MM.1S (cell line): Measurements from ENCODE around the gene KIAA1671.

Source experiments
- DNase-seq: peaks from one replicate; pipeline ENCODE4 v3.0.0-alpha.2; 2015
- H2AFZ ChIP-seq: fragments of 300-600 bp; sonication (generic); 2 replicates; pipeline ENCODE4 v1.6.0; 2016; ENCODE audit warnings: antibody characterized with exemption, low read length
- H3F3A ChIP-seq: fragments of 300-600 bp; sonication (generic); 2 replicates; pipeline ENCODE4 v1.6.1; 2016; ENCODE audit warnings: mild to moderate bottlenecking, antibody characterized with exemption, low read length, moderate library complexity, mixed read lengths; ENCODE audit not compliant: insufficient read depth
- H3K27ac ChIP-seq: fragments of 300-600 bp; sonication (generic); 2 replicates; pipeline ENCODE4 v1.5.1; 2016; ENCODE audit warnings: mild to moderate bottlenecking, low read length
- H3K27me3 ChIP-seq: fragments of 300-600 bp; sonication (generic); replicated peaks from 2 replicates; pipeline ENCODE4 v1.6.0; 2016; ENCODE audit warnings: low read length; ENCODE audit not compliant: insufficient read depth
- H3K36me3 ChIP-seq: fragments of 300-600 bp; sonication (generic); replicated peaks from 2 replicates; pipeline ENCODE4 v1.6.1; 2016; ENCODE audit warnings: mild to moderate bottlenecking, low read length, mixed read lengths; ENCODE audit not compliant: insufficient read depth
- H3K4me1 ChIP-seq: fragments of 300-600 bp; sonication (generic); 2 replicates; pipeline ENCODE4 v1.6.1; 2016; ENCODE audit warnings: low read length, mixed read lengths
- H3K4me2 ChIP-seq: fragments of 300-600 bp; sonication (generic); 2 replicates; pipeline ENCODE4 v1.6.0; 2016; ENCODE audit warnings: low read depth, low read length
- H3K4me3 ChIP-seq: fragments of 300-600 bp; sonication (generic); 2 replicates; pipeline ENCODE4 v1.5.1; 2016; ENCODE audit warnings: low read length, mixed read lengths
- H3K79me2 ChIP-seq: fragments of 300-600 bp; sonication (generic); 2 replicates; pipeline ENCODE4 v1.6.1; 2016; ENCODE audit warnings: mixed run types, low read length, mixed read lengths
- H3K9ac ChIP-seq: fragments of 300-600 bp; sonication (generic); 2 replicates; pipeline ENCODE4 v1.6.1; 2016; ENCODE audit warnings: low read length, mixed read lengths
- H3K9me2 ChIP-seq: fragments of 300-600 bp; sonication (generic); replicated peaks from 2 replicates; pipeline ENCODE4 v1.6.1; 2016; ENCODE audit warnings: mild to moderate bottlenecking, low read length, mixed read lengths; ENCODE audit not compliant: insufficient read depth
- H3K9me3 ChIP-seq: fragments of 300-600 bp; sonication (generic); replicated peaks from 2 replicates; pipeline ENCODE4 v1.6.1; 2016; ENCODE audit warnings: mild to moderate bottlenecking, low read length, mixed read lengths; ENCODE audit not compliant: insufficient read depth
- H4K20me1 ChIP-seq: fragments of 300-600 bp; sonication (generic); 2 replicates; pipeline ENCODE4 v1.6.1; 2016; ENCODE audit warnings: mild to moderate bottlenecking, low read length, moderate library complexity, mixed read lengths; ENCODE audit not compliant: insufficient read depth
- EZH2 ChIP-seq: fragments of 300-600 bp; sonication (generic); optimal IDR thresholded peaks from 2 replicates; pipeline ENCODE3; 2017; ENCODE audit warnings: low read depth, mild to moderate bottlenecking, antibody characterized with exemption, low read length, mixed read lengths
- EZH2phosphoT487 ChIP-seq: fragments of 300-600 bp; sonication (generic); IDR thresholded peaks from 2 replicates; pipeline ENCODE4 v1.6.1; 2018; ENCODE audit warnings: antibody characterized with exemption, low read length
- TF ChIP-seq, protein P1 (sequence below): fragments of 300-600 bp; sonication (generic); IDR thresholded peaks from 2 replicates; pipeline ENCODE4 v1.5.1; 2016; ENCODE audit warnings: antibody characterized with exemption, low read length, mixed read lengths

Gene KIAA1671

DNA sequence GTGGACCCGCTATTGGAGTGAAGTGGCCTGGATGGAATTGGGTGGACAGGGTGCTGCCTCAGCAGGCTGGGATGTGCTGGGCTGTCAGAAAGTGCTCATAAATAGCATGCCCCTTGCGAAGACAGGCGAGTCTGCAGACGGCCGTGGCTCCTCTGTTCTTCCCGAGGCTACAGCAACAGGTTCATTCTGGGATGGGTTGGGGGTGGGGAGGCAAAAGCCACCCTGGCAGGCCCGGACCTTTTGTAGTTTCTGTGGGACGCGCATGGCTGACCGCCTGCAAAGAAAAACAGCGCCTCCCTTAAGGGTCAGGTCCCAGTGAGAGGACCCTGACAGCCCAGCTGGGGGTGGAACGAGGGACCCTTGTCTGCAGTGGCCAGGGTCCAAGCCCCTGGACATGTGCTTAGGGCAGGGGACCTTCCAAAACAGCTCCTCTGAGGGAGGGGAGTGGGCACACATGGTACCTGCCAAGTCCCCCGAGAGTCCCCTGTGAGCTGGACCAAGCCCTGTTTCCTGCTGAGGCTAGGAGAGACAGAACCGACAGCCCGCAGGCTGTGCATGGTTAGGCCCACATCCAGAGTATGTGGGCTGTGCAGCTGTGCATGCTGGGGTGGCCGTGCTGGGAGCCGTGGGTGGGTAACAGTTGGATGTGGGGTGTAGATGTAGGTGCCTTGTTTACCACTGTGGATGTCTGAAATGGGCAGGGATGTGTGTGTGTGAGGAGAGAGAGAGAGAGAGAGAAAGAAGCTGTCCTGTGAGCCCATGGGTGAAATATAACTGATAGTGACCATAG lies 247.4 kb downstream of the KIAA1671 start, which contains the start of gene CRYBB3:
Gene CRYBB3, plus strand, starts transcription at position 128 of the 790 bp plus-strand sequence. CDS start 1,539 bp downstream, outside the sequence.
- no peak for DNase-seq
- TF ChIP-seq EZH2 (no peak), EZH2phosphoT487 (no peak)
- TF ChIP-seq, protein P1, sequence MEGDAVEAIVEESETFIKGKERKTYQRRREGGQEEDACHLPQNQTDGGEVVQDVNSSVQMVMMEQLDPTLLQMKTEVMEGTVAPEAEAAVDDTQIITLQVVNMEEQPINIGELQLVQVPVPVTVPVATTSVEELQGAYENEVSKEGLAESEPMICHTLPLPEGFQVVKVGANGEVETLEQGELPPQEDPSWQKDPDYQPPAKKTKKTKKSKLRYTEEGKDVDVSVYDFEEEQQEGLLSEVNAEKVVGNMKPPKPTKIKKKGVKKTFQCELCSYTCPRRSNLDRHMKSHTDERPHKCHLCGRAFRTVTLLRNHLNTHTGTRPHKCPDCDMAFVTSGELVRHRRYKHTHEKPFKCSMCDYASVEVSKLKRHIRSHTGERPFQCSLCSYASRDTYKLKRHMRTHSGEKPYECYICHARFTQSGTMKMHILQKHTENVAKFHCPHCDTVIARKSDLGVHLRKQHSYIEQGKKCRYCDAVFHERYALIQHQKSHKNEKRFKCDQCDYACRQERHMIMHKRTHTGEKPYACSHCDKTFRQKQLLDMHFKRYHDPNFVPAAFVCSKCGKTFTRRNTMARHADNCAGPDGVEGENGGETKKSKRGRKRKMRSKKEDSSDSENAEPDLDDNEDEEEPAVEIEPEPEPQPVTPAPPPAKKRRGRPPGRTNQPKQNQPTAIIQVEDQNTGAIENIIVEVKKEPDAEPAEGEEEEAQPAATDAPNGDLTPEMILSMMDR, result no peak
- Histone ChIP-seq H3K27me3 (peaks cover 59% of the 10 kb centered on the region), H3F3A (no peaks in the 10 kb centered on the region), H3K27ac (no peak within 1 kb of the TSS), H4K20me1 (no peaks in the 10 kb centered on the region), H2AFZ (no peak within 1 kb of the TSS), H3K79me2 (no peaks in the 10 kb centered on the region), H3K4me2 (no peak within 1 kb of the TSS), H3K9me2 (no peaks in the 10 kb centered on the region), H3K36me3 (no peaks in the 10 kb centered on the region), H3K9me3 (no peaks in the 10 kb centered on the region), H3K4me3 (no peak within 1 kb of the TSS), H3K4me1 (no peaks in the 10 kb centered on the region), H3K9ac (no peak within 1 kb of the TSS)

DNA sequence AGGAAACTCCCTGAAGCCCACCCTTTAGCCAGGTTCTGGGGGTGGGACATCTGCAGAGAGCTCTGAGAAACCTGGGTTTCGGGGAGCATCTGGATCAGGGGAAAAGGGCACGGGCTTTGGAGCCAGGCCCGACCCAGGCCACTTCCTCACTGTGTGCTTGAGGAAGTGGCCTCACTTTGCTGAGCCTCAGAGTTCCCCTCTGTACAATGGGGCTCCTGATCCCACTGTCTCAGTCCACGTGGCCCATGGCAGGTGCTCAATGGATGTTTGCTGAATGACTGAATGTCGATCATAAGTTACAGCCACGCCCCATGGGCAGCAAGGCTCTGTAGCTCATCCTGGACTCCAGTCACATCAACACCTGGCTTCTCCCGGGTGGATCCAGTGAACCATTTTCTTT lies 248.5 kb downstream of the KIAA1671 start:
- Histone ChIP-seq H3F3A (no peaks in the 10 kb centered on the region), H2AFZ (no peak overlapping the region), H3K9me3 (no peaks in the 10 kb centered on the region), H3K79me2 (no peaks in the 10 kb centered on the region), H4K20me1 (no peaks in the 10 kb centered on the region), H3K4me2 (no peak overlapping the region), H3K27ac (no peak overlapping the region), H3K36me3 (no peaks in the 10 kb centered on the region), H3K4me1 (no peaks in the 10 kb centered on the region), H3K27me3 (peaks cover 60% of the 10 kb centered on the region), H3K4me3 (no peak overlapping the region), H3K9ac (no peak overlapping the region), H3K9me2 (no peaks in the 10 kb centered on the region)
- no peak for TF ChIP-seq EZH2
- DNase-seq, result no peak

DNA sequence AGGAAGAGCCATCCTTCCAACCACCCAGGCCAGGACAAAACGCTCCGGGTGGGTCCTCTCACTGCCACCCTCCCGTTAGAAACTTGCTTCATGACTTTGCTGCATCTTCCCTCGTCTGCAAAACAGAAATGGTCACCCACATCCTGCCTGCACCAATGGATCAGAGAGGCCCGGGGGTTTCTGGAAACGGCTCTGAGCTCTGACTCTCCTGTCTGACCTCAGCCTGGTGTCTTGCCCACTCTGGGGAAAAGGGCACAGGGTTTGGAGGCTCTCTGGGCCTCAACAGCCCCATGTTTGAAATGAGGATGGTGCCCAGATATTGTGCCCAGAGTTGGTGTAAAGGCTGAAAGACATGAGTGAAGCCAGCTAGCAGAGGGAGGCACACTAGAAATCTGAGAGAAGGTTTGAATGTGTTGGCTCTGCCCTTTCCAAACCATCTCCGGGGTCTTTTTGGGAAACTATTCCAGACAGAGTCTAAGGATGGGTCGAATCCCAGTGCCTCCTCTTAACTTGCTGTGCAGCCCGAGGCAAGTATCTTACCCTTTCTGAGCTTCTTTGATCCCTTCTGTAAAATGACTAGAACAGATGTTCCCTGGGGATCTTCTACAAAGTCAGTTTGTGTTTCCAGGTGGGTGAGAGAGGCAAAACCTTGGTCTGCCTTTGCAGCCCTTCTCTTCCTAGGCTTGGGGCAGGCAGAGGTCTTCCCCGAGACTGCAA lies 249.2 kb downstream of the KIAA1671 start:
- Histone ChIP-seq H4K20me1 (no peaks in the 10 kb centered on the region), H3K27ac (no peak overlapping the region), H3F3A (no peaks in the 10 kb centered on the region), H3K79me2 (no peaks in the 10 kb centered on the region), H3K9me3 (no peaks in the 10 kb centered on the region), H3K4me3 (no peak overlapping the region), H3K4me2 (no peak overlapping the region), H3K9ac (no peak overlapping the region), H3K4me1 (no peaks in the 10 kb centered on the region), H2AFZ (no peak overlapping the region), H3K27me3 (peaks cover 66% of the 10 kb centered on the region), H3K9me2 (no peaks in the 10 kb centered on the region), H3K36me3 (no peaks in the 10 kb centered on the region)
- no peak for TF ChIP-seq EZH2phosphoT487
- TF ChIP-seq EZH2, result no peak
- TF ChIP-seq, protein P1, result no peak
- DNase-seq, result no peak
